Cardiac fibroblast (primary cell): Measurements from ENCODE around the gene ATG4B.
A peak's percentile ranks its signal among the peaks of the same experiment; 100 is the strongest.

Experiments used
- DNase-seq, 2 donors: peaks; one replicate each; pipeline versions ENCODE4 v3.0.0 to v3.0.0-alpha.2; 2010; ENCODE audit warnings: low read depth in 2 of 2
- H3K4me3 ChIP-seq, 2 donors: replicated peaks in 1 of 2; 1 replicate in 1 of 2; 2 replicates in 1 of 2; pipeline ENCODE4 v1.5.1; 2011; ENCODE audit warnings: low read depth in 2 of 2, low read length in 2 of 2, mild to moderate bottlenecking in 2 of 2, moderate library complexity in 1 of 2
- CTCF ChIP-seq: IDR thresholded peaks from one replicate; pipeline ENCODE4 v1.5.1; 2011; ENCODE audit warnings: low read depth, mild to moderate bottlenecking, low read length, inconsistent platforms

Gene ATG4B

DNA sequence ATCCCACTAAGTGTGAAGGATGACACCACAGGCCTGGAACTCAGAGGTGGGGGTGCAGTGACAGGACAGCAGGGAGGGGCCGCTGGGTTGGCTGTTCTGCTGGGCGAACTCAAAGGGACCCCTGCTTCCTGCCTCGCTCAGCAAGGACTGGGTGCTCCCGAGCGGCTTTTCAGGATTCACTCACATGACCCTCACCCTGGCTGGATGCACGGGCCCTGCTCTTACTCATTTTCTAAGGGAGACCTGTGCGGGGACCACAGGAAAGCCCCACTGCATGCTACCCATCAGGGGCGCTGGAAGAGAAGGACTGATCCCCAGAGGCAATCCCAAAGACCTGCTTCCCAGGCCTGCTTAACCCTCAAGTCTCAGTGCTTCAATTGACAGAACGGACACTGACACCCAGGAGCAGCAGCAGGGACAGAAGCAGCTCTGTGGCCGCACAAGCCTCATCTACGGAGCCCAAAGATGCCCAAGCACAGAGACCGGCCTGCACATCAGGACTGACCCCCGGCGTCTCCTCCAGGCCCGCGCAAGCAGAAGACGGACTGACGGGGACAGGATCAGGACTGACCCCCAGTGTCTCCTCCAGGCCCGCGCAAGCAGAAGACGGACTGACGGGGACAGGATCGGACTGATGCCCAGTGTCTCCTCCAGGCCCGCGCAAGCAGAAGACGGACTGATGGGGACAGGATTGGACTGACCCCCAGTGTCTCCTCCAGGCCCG lies 30.2 kb upstream of the ATG4B start:
- no peak overlapping the region for H3K4me3 ChIP-seq
- TF ChIP-seq CTCF: no peak
- no peak for DNase-seq

DNA sequence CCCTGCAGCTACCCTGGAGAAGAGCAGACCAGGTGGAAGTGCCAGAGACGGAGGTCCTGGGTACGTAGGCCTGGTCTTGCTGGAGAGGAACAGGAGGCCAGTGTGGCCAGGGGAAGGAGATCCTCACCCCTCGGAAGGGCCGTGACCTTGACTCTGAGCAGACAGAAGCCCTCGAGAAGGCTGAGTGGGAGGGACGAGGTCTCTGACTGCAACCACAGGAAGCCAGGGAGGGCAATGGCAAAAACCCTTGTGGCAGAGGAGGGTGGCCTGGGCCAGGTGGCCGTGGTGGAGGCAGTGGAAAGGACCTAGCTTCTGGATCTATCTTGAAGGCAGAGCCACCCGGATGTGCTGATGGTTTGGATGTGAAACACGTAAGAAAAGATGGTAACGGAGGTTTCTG lies 28.6 kb upstream of the ATG4B start:
- DNase-seq: no peak
- no peak overlapping the region for H3K4me3 ChIP-seq
- TF ChIP-seq CTCF: no peak

- TF ChIP-seq CTCF: peak; percentile 28
- peak; percentile 81 to 90 for DNase-seq
- H3K4me3 ChIP-seq: peak overlapping the region; percentile 50 to 57
Observed at GRCh38 chr2:241609859-241610793, 27.4 kb upstream of the ATG4B start.

DNA sequence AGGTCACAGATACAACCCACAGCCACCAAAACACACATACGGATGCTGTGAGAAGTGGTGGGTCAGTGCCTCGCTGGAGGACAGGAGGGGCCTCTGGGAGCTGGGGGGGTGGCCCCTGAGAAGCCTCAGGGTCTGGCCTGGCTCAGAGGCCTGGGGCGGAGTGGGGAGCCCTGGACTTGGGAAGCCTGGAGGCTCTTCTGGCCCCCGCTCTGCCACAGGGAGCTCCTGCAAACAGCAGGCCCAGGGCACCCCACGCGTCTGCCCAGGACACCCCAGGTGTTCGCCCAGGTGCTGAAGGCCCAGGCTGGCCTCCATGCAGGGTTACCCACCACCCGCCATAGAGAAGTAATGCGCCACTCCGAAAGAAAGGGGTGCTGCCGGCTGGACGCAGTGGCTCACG lies 26.4 kb upstream of the ATG4B start:
- DNase-seq: no peak
- TF ChIP-seq CTCF: no peak
- H3K4me3 ChIP-seq: no peak overlapping the region

GRCh38 chr2:241612156-241613016 lies 25.1 kb upstream of the ATG4B start:
- no peak for TF ChIP-seq CTCF
- H3K4me3 ChIP-seq: no peak overlapping the region
- DNase-seq: peak in 1 of 2 donors; percentile 16

- TF ChIP-seq CTCF: no peak
- no peak overlapping the region for H3K4me3 ChIP-seq
- peak; percentile 83 to 84 for DNase-seq
Observed at GRCh38 chr2:241613017-241613780, 24.3 kb upstream of the ATG4B start.
